GM21367 (cell line): ENCODE measurements around the gene SHROOM2.

ENCODE experiments used
- ATAC-seq: cut with Tn5 transposase; IDR thresholded peaks from one replicate; pipeline ENCODE4 v1.9.1; 2021; ENCODE audit not compliant: unreplicated experiment

Gene SHROOM2

DNA sequence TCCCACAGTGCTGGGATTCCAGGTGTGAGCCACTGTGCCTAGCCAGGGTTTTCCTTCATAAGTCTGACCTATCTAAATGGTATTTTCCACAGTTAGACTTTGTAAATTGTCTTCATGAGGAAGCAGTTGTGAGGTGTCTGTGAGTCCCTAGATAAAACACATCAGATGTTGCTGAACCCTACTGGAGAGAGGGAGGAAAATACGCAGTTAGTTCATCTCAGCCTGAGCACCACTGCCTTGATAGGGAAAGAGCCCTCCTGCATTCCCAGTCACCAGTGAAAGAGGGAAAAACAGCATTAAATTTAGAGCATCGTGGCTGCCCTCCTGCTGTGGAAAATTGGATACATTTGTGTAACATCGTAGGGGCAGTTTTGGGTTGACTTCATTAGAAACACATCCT is 149.2 kb downstream of the SHROOM2 start:
- ATAC-seq: no peak

DNA sequence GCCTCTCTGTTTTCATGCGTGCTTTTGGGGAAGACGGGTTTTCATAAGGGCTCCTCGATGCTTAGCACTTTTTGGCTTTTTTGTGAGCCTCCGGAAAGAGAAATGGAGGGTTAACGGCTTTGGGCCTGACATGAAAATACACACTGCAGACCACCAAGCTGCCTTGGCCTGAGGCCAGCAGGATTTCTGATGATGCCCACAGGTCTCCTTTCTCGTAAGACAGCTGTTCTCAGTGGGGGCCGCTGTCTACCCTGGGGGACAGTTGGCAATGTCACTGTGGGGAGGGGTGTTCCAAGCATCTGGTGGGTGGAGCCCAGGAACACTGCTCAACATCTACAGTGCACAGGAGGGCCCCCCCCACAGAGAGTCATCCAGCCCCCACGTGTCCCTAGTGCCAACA is 151.5 kb downstream of the SHROOM2 start:
- no peak for ATAC-seq

DNA sequence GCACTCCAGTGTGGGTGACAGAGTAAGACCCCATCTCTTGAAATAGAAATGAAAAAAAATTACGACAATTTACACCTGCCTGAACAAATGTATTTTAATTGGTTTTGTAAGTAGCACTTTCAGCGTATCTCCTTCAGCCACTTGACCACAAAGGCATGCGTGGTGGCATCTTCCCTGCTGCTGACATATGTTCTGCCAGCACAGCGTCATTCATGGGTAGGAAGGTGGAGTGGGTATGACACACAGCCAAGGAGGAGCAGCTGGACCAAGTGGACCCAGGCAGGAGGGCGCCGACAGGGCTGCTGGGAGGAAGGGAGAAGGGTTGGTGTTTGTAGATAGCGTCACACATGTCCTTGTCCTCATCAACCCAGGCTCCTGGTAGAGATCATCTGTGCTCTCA is 152.3 kb downstream of the SHROOM2 start:
- no peak for ATAC-seq

DNA sequence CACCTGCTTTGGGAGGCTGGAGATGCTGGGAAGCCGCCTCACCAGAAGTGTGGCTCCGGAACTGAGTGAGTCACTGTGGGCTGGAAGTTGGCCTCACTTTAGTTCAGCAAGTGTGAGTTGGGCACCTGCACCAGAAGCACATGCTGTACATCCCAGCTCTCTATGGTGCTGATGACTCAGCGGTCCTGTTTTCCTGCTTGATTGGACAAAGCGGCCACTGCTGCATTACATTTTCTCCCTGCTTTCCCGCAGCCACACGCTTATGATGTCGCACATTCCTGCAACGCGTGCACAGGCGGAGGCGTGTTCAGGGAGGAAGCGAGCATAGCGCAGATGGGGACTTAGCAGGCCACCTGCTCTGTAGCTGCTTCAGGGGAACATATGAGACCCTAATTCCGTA is 154.2 kb downstream of the SHROOM2 start:
- ATAC-seq: no peak

GRCh38 chrX:9942086-9942485 is 155.9 kb downstream of the SHROOM2 start:
- peak; percentile 92 for ATAC-seq

DNA sequence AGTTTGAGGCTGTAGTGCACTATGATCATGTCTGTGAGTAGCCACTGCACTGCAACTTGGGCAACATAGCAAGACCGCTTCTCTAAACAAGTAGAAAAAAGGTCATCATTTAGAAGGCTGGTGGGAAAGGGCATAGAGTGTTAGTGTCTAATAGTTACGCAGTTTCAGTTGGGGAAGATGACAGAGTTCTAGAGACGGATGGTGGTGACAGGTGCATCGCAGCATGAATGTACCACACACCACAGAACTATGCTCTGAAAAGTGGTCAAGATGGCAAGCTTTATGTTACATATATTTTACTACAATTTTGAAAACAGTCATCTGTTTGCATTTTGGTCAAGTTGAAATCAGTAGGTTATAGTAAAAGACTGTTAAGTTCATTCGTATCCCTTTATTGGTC is 157.2 kb downstream of the SHROOM2 start:
- ATAC-seq: no peak

DNA sequence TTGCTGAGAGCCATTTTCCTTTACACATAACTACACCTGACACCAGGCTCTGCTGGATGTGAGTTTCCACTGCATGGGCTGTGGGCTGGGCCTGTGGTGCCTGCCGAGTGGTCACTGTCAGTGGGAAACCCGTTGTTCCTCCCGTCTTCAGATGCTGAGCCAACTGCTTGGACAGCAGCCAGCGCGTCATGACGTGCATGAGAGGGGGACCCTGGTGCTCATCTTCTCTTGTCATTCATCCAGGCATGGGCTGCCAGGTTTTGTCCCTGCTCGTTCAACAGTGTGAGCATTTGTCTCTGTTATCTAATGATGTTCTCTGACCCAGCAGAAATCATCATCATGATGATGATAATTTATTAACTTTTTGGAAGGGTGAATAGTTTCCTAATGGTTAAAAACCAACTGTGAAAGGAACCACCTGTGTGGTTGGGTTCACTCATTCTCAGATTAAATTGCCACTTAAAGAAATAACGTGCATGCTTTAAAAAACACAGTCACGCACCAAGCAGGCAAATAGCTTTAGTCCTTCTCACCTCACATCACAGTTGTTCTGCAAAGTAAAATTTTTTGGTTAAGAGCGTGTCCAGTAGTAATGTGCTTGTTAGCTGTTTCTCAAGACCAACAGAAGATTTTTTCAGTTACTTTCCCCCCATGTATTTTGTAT is 161.0 kb downstream of the SHROOM2 start:
- no peak for ATAC-seq

DNA sequence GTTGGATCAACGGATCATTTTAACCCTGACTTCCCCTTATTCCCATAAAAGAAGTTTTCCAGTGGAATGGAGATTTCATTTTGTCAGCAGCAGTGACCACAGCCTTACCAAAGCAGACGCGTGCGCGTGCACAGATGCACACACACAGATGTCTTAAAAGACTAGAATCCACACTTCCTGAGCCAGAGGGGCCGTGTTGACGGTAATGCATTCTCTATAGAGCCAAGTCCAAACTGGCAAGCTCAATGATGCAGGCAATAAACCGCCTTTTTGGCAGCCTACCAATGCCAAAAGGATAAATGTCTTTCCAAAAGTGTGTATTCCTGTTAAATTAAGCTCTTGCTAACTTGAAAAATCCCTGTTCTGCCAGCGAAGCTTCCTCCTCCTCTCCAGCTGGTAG is 162.2 kb downstream of the SHROOM2 start:
- ATAC-seq: no peak

- ATAC-seq: no peak
These were observed 166.1 kb downstream of the SHROOM2 start for GRCh38 chrX:9952300-9952699.

DNA sequence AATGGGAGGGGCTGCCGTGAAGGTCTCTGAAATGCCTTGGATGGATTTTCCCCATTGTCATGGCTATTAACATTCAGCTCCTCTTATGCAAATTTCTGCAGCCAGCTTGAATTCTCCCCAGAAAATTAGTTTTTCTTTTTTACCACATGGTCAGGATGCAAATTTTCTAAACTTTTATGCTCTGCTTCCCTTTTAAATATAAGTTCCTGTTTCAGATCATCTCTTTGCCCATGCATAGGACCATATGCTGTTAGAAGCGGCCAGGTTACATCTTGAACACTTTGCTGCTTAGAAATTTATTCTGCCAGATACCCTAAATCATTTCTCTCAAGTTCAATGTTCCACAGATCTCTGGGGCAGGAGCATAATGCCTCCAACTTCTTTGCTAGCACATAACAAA is 167.2 kb downstream of the SHROOM2 start:
- no peak for ATAC-seq

DNA sequence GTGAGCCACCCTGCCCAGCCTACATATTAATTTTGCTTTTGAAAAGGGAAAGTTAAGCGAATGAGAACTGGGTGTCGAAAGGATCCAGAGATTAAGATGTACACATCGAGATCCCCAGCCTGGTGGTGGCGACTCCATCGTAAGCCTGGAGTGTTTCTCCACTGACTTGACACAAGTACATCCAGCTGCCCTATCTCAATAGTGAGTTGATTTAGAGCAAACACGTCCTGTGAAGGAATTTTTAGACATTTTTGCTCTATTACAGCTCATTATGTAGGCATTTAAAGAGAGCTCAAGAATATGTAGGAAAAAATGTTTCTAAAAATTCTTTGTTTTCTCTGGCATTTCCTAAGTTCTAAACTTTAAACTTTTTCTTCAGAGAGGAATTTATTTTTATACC is 169.3 kb downstream of the SHROOM2 start:
- no peak for ATAC-seq

GRCh38 chrX:9957743-9958142 is 171.5 kb downstream of the SHROOM2 start:
- no peak for ATAC-seq

DNA sequence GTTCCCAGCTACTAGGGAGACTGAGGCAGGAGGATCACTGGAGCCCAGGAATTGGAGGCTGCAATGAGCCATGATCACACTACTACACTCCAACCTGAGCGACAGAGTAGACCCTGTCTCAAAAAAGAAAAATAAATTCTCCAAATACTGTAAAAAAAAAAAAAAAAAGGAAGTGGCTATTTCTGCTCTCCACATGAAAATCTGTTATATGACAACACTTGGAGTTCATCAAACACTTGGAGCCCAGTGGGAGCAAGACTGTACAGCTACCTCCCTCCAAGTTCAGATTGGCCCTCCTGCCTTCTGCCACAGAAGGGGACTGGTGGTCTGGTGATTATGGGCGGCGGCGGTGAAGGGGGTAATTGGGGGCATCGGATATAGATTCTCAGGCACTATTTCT is 172.0 kb downstream of the SHROOM2 start:
- no peak for ATAC-seq

- no peak for ATAC-seq
These were observed 175.5 kb downstream of the SHROOM2 start for GRCh38 chrX:9961750-9962149.

- ATAC-seq: no peak
These were observed 180.7 kb downstream of the SHROOM2 start, which contains the start of gene CLDN34 for GRCh38 chrX:9966775-9967408. CLDN34 (plus strand) TSS chrX:9967358; CDS start chrX:9967358, 0 bp downstream.

- no peak for ATAC-seq
These were observed 191.4 kb downstream of the SHROOM2 start for GRCh38 chrX:9977635-9978034.

GRCh38 chrX:9980401-9980800 is 194.2 kb downstream of the SHROOM2 start:
- no peak for ATAC-seq

GRCh38 chrX:9980927-9981326 is 194.7 kb downstream of the SHROOM2 start:
- ATAC-seq: no peak

GRCh38 chrX:9983441-9983840 is 197.2 kb downstream of the SHROOM2 start:
- no peak for ATAC-seq

GRCh38 chrX:9983846-9984245 is 197.6 kb downstream of the SHROOM2 start:
- ATAC-seq: no peak

- ATAC-seq: no peak
These were observed 202.5 kb downstream of the SHROOM2 start for GRCh38 chrX:9988762-9989161.

DNA sequence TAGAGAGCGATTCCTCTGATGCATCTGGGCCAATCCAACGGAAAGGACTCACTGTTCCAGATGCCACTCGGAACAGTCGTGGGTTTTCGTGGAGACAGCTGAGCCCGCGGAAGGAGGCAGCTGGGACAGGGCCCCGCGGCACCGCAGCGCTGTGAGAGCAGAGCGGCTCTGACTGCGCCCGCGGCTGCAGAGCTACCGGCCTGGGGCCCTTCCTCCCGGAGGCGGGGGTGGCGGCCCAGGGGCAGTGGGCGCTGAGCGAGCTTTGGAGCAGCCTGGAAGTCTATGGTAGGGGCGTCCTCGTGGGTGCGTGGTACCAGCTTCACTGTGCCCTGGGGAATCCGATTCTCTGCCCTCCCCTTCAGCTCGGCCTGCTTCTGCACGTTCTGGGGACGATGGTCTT is 205.8 kb downstream of the SHROOM2 start:
- ATAC-seq: no peak

GRCh38 chrX:9992724-9993123 is 206.5 kb downstream of the SHROOM2 start:
- no peak for ATAC-seq
